Fibroblast of pulmonary artery (primary cell): Measurements from ENCODE around the gene CSMD2.

Experiments
- DNase-seq: peaks from one replicate; pipeline ENCODE4 v3.0.0-alpha.2; 2010; ENCODE audit warnings: low read depth
- H3K4me3 ChIP-seq: replicated peaks from 2 replicates; pipeline ENCODE4 v1.5.1; 2011; ENCODE audit warnings: low read depth, mild to moderate bottlenecking, control low read depth, low read length, moderate library complexity
- CTCF ChIP-seq: IDR thresholded peaks from 2 replicates; pipeline ENCODE4 v1.5.1; 2011; ENCODE audit warnings: mild to moderate bottlenecking, control low read depth, low read length, inconsistent platforms; ENCODE audit errors: missing control alignments

CSMD2 gene

GRCh38 chr1:33706634-33707255 is 458.3 kb downstream of the CSMD2 start:
- H3K4me3 ChIP-seq: no peak overlapping the region
- TF ChIP-seq CTCF: no peak
- no peak for DNase-seq

GRCh38 chr1:33703464-33703863 is 461.6 kb downstream of the CSMD2 start:
- DNase-seq: no peak
- no peak overlapping the region for H3K4me3 ChIP-seq
- no peak for TF ChIP-seq CTCF

GRCh38 chr1:33698361-33699035 is 466.5 kb downstream of the CSMD2 start:
- TF ChIP-seq CTCF: no peak
- H3K4me3 ChIP-seq: no peak overlapping the region
- DNase-seq: no peak

- no peak for DNase-seq
- H3K4me3 ChIP-seq: no peak overlapping the region
- no peak for TF ChIP-seq CTCF
Observed at GRCh38 chr1:33697816-33698215, 467.2 kb downstream of the CSMD2 start.

GRCh38 chr1:33696962-33697361 is 468.1 kb downstream of the CSMD2 start:
- no peak overlapping the region for H3K4me3 ChIP-seq
- TF ChIP-seq CTCF: no peak
- no peak for DNase-seq

- no peak overlapping the region for H3K4me3 ChIP-seq
- DNase-seq: no peak
- no peak for TF ChIP-seq CTCF
Observed at GRCh38 chr1:33696311-33696710, 468.7 kb downstream of the CSMD2 start.
